CD4-positive, CD25-positive, alpha-beta regulatory T cell (primary cell): ENCODE data around the gene ZFPM1. TPM values are rescaled to one million over a fixed set of nuclear protein-coding genes. Genes with fewer than 3 reads are reported as not detected.

Experiments
- ATAC-seq, 2 donors: fragments of 150-1000 bp; cut with Tn5 transposase; one replicate each; pipeline ENCODE4 v1.10.0; 2021; ENCODE audit warnings: low read depth in 2 of 2, moderate number of reproducible peaks in 2 of 2, moderate library complexity in 1 of 2
- DNase-seq, 3 donors: peaks; one replicate each; pipeline versions ENCODE4 v3.0.0 to v3.0.0-alpha.2; 2012 to 2022; ENCODE audit warnings: mixed read lengths in 1 of 3
- H3K27ac ChIP-seq: one replicate; pipeline ENCODE4 v1.7.0; 2013; ENCODE audit warnings: mild to moderate bottlenecking, low read length; ENCODE audit not compliant: insufficient read depth, poor library complexity, severe bottlenecking
- H3K27me3 ChIP-seq: one replicate; pipeline ENCODE4 v1.7.0; 2013; ENCODE audit warnings: low read length; ENCODE audit not compliant: control insufficient read depth, insufficient read depth
- H3K36me3 ChIP-seq: one replicate; pipeline ENCODE4 v1.7.0; 2013; ENCODE audit warnings: mild to moderate bottlenecking, low read length, moderate library complexity; ENCODE audit not compliant: control insufficient read depth, insufficient read depth
- H3K4me1 ChIP-seq: 2 replicates; pipeline ENCODE4 v1.7.0; 2013; ENCODE audit warnings: mild to moderate bottlenecking, low read length; ENCODE audit not compliant: insufficient read depth, control insufficient read depth, poor library complexity, severe bottlenecking
- H3K4me3 ChIP-seq: one replicate; pipeline ENCODE4 v1.7.0; 2013; ENCODE audit warnings: low read depth, mild to moderate bottlenecking, low read length, moderate library complexity
- H3K9me3 ChIP-seq, 2 experiments: 1 replicate in 1 of 2; 2 replicates in 1 of 2; pipeline ENCODE4 v1.7.0; 2013; ENCODE audit warnings: low read length in 2 of 2, mild to moderate bottlenecking in 1 of 2, moderate library complexity in 1 of 2; ENCODE audit not compliant: control insufficient read depth in 2 of 2
- H3K27ac Mint-ChIP-seq, 3 donors: one replicate each; pipeline ENCODE4 v1.8.0; 2020 to 2022; ENCODE audit warnings: mild to moderate bottlenecking in 3 of 3, mixed read lengths in 3 of 3, moderate library complexity in 2 of 3
- H3K27me3 Mint-ChIP-seq: one replicate; pipeline ENCODE4 v1.8.0; 2022; ENCODE audit warnings: mild to moderate bottlenecking, mixed read lengths
- H3K36me3 Mint-ChIP-seq: one replicate; pipeline ENCODE4 v1.8.0; 2020; ENCODE audit warnings: mixed read lengths
- H3K4me1 Mint-ChIP-seq, 4 donors: one replicate each; pipeline ENCODE4 v1.8.0; 2020 to 2022; ENCODE audit warnings: mixed read lengths in 4 of 4, mild to moderate bottlenecking in 1 of 4
- H3K4me3 Mint-ChIP-seq, 4 donors: one replicate each; pipeline ENCODE4 v1.8.0; 2020 to 2022; ENCODE audit warnings: mild to moderate bottlenecking in 4 of 4, mixed read lengths in 4 of 4, moderate library complexity in 3 of 4
- H3K9me3 Mint-ChIP-seq, 7 donors: one replicate each; pipeline ENCODE4 v1.8.0; 2020 to 2022; ENCODE audit warnings: mixed read lengths in 7 of 7, mild to moderate bottlenecking in 3 of 7, moderate library complexity in 2 of 7
- polyA plus RNA-seq, 4 donors: library from polyadenylated mRNA; unstranded; fragments of 300-500 nt; fragmentation: Illumina TruSeq; gene quantifications; one replicate each; pipeline ENCODE4 v1.2.3, GENCODE V29; 2021
- total RNA-seq: library from RNA; stranded (reverse); gene quantifications from one replicate; pipeline ENCODE4 v1.2.3, GENCODE V29; 2022

ZFPM1 gene
- total and polyA plus RNA-seq, 5 donors from 2014 or later = 0.07 to 30.2 (median 0.16) TPM

DNA sequence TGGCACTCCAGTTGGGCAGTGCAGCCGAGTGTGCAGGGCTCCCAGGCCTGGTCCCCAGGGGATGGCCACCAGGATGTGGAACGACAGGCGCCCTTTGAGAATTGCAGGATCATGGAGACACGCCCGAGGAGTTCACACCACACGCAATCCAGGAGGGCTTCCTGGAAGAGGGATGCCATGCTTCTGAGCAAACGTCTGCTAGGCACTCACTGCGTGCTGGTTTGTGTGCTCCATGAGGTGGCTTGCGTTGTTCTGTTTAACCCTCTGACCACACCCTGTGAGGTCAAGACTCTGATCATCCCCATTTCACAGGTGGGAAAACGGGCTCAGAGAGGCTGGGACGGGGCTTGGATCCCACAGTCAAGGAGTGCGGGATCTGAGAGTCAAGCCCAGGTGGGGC lies 32.6 kb upstream of the ZFPM1 start:
- H3K36me3 Mint-ChIP-seq = no peaks in the 10 kb centered on the region
- no peak for DNase-seq
- no peaks in the 10 kb centered on the region for H3K27me3 Mint-ChIP-seq
- no peaks in the 10 kb centered on the region for H3K4me1 ChIP-seq
- H3K27ac ChIP-seq = no peak overlapping the region
- no peaks in the 10 kb centered on the region for H3K36me3 ChIP-seq
- H3K27me3 ChIP-seq = no peaks in the 10 kb centered on the region
- H3K9me3 Mint-ChIP-seq = peaks cover 0 to 3% (median 0%) of the 10 kb centered on the region in 7 donors
- no peaks in the 10 kb centered on the region for H3K9me3 ChIP-seq
- H3K4me1 Mint-ChIP-seq = no peaks in the 10 kb centered on the region
- ATAC-seq = no peak
- H3K4me3 Mint-ChIP-seq = no peak overlapping the region
- no peak overlapping the region for H3K4me3 ChIP-seq
- H3K27ac Mint-ChIP-seq = no peak overlapping the region

- H3K4me3 ChIP-seq = no peak overlapping the region
- H3K4me1 Mint-ChIP-seq = no peaks in the 10 kb centered on the region
- H3K4me3 Mint-ChIP-seq = no peak overlapping the region
- no peaks in the 10 kb centered on the region for H3K27me3 ChIP-seq
- H3K27ac ChIP-seq = no peak overlapping the region
- no peaks in the 10 kb centered on the region for H3K4me1 ChIP-seq
- peaks cover 0 to 3% (median 0%) of the 10 kb centered on the region in 7 donors for H3K9me3 Mint-ChIP-seq
- no peak overlapping the region for H3K27ac Mint-ChIP-seq
- ATAC-seq (no peak), DNase-seq (no peak)
- H3K27me3 Mint-ChIP-seq = no peaks in the 10 kb centered on the region
- H3K36me3 Mint-ChIP-seq = no peaks in the 10 kb centered on the region
- H3K9me3 ChIP-seq = no peaks in the 10 kb centered on the region
- H3K36me3 ChIP-seq = no peaks in the 10 kb centered on the region
These were observed 31.8 kb upstream of the ZFPM1 start for GRCh38 chr16:88421301-88421700.

DNA sequence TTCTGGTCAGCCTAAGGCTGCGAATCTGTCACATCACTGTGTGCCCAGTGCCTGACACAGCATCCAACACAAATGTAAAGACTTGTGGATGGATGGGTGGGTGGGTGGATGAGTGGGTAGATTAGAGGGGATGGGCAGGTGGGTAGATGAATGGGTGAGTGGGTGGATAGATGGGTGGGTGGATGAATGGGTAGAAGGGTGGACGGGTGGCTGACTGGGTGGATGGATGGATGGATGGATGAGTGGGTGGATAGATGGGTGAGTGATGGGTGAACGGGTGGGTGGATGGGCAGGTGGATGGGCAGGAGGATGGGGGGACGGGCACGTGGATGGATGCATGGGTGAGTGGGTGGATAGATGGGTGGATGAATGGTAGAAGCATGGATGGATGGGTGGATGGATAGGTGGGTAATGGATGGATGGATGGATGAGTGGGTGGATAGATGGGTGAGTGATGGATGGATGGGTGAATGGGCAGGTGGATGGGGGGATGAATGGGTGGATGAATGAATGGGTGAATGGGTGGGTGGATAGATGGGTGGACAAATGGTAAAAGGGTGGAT lies 31.1 kb upstream of the ZFPM1 start:
- no peak for ATAC-seq
- no peaks in the 10 kb centered on the region for H3K4me1 Mint-ChIP-seq
- H3K36me3 Mint-ChIP-seq = no peaks in the 10 kb centered on the region
- peaks cover 0 to 3% (median 0%) of the 10 kb centered on the region in 7 donors for H3K9me3 Mint-ChIP-seq
- no peaks in the 10 kb centered on the region for H3K27me3 Mint-ChIP-seq
- DNase-seq = no peak
- H3K4me3 ChIP-seq = no peak overlapping the region
- no peaks in the 10 kb centered on the region for H3K27me3 ChIP-seq
- H3K9me3 ChIP-seq = no peaks in the 10 kb centered on the region
- H3K27ac Mint-ChIP-seq = no peak overlapping the region
- no peak overlapping the region for H3K27ac ChIP-seq
- H3K4me1 ChIP-seq = no peaks in the 10 kb centered on the region
- no peaks in the 10 kb centered on the region for H3K36me3 ChIP-seq
- H3K4me3 Mint-ChIP-seq = no peak overlapping the region

- Mint-ChIP-seq H3K4me3 (peak overlapping the region in 1 of 4 donors; percentile 17), H3K27me3 (no peaks in the 10 kb centered on the region), H3K36me3 (no peaks in the 10 kb centered on the region), H3K9me3 (peaks cover 0 to 3% (median 0%) of the 10 kb centered on the region in 7 donors), H3K4me1 (no peaks in the 10 kb centered on the region), H3K27ac (no peak overlapping the region)
- Histone ChIP-seq H3K9me3 (no peaks in the 10 kb centered on the region), H3K27me3 (no peaks in the 10 kb centered on the region), H3K4me1 (no peaks in the 10 kb centered on the region), H3K36me3 (no peaks in the 10 kb centered on the region), H3K27ac (no peak overlapping the region), H3K4me3 (no peak overlapping the region)
- DNase-seq (no peak), ATAC-seq (no peak)
These were observed 30.2 kb upstream of the ZFPM1 start for GRCh38 chr16:88422733-88423447.

- Mint-ChIP-seq H3K4me3 (peak overlapping the region in 1 of 4 donors; percentile 17), H3K4me1 (no peaks in the 10 kb centered on the region), H3K36me3 (no peaks in the 10 kb centered on the region), H3K27ac (no peak overlapping the region), H3K27me3 (no peaks in the 10 kb centered on the region), H3K9me3 (peaks cover 0 to 3% (median 0%) of the 10 kb centered on the region in 7 donors)
- ATAC-seq (no peak), DNase-seq (no peak)
- H3K27ac ChIP-seq = no peak overlapping the region
- no peaks in the 10 kb centered on the region for H3K27me3 ChIP-seq
- no peak overlapping the region for H3K4me3 ChIP-seq
- H3K9me3 ChIP-seq = no peaks in the 10 kb centered on the region
- no peaks in the 10 kb centered on the region for H3K4me1 ChIP-seq
- H3K36me3 ChIP-seq = no peaks in the 10 kb centered on the region
These were observed 29.6 kb upstream of the ZFPM1 start for GRCh38 chr16:88423448-88423850.

DNA sequence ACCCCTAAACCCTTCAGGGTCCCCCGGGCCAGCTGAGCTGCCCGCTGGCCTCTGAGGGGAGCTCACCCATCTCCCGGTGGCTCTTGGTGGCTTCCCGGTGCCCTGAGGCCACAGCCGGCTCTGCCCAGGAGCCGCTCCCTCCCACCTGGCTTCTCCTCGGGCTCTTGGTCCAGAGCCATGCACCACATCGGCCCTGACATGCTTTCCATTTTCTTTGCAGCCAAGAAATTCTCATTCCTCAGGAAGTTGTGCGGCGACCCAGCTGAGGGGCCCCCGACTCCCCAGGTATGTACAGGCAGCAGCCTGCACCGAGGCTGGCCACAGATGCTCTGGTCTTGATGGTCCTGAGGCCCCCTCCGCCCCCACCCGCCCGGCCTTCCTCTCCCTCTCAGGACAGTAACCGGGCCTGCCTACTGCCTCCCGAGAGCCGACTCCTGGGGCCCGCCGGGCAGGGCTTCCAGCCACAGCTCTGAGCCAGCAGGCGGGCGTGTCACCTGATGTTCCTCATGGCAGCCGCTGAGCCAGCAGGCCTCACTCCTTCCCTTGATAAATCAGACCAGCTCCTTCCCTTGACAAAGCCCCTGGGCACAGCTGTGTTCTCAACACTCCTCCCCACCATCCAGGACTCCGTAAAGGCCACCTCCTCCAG lies 28.4 kb upstream of the ZFPM1 start:
- no peak overlapping the region for H3K27ac ChIP-seq
- no peaks in the 10 kb centered on the region for H3K27me3 ChIP-seq
- Mint-ChIP-seq H3K27me3 (no peaks in the 10 kb centered on the region), H3K36me3 (no peaks in the 10 kb centered on the region), H3K4me3 (no peak overlapping the region), H3K9me3 (peaks cover 0 to 3% (median 0%) of the 10 kb centered on the region in 7 donors), H3K27ac (no peak overlapping the region), H3K4me1 (no peaks in the 10 kb centered on the region)
- DNase-seq (no peak), ATAC-seq (no peak)
- peaks cover under 1% of the 10 kb centered on the region for H3K4me1 ChIP-seq
- H3K36me3 ChIP-seq = no peaks in the 10 kb centered on the region
- no peaks in the 10 kb centered on the region for H3K9me3 ChIP-seq
- H3K4me3 ChIP-seq = no peak overlapping the region

DNA sequence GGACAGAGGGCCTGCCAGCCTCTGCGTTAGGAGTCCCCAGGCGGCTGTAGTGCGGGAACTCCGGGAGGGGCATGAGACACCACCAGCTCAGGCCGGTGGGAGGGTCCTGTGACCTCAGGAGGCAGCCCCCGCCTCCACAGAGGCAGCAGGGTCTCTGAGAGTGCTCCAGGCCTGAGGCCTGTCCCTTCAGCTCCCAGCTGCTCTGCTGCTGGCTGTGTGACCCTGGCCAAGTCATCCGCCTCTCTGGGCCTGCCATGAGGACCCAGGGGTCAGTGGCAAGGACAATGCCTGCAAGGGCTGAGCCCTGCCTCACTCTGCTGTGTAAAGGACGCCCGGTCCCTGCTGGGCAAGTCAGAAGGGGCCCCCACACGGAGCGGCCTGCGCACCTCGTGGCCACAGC lies 27.1 kb upstream of the ZFPM1 start:
- Histone ChIP-seq H3K9me3 (no peaks in the 10 kb centered on the region), H3K27ac (no peak overlapping the region), H3K4me1 (peaks cover 11% of the 10 kb centered on the region), H3K36me3 (no peaks in the 10 kb centered on the region), H3K4me3 (no peak overlapping the region), H3K27me3 (no peaks in the 10 kb centered on the region)
- no peaks in the 10 kb centered on the region for H3K36me3 Mint-ChIP-seq
- ATAC-seq = no peak
- H3K9me3 Mint-ChIP-seq = peaks cover 0 to 3% (median 0%) of the 10 kb centered on the region in 7 donors
- H3K4me3 Mint-ChIP-seq = no peak overlapping the region
- no peak overlapping the region for H3K27ac Mint-ChIP-seq
- no peaks in the 10 kb centered on the region for H3K27me3 Mint-ChIP-seq
- H3K4me1 Mint-ChIP-seq = no peaks in the 10 kb centered on the region
- no peak for DNase-seq
